ENCODE measurements around the gene OST4.

The OST4 gene

DNA sequence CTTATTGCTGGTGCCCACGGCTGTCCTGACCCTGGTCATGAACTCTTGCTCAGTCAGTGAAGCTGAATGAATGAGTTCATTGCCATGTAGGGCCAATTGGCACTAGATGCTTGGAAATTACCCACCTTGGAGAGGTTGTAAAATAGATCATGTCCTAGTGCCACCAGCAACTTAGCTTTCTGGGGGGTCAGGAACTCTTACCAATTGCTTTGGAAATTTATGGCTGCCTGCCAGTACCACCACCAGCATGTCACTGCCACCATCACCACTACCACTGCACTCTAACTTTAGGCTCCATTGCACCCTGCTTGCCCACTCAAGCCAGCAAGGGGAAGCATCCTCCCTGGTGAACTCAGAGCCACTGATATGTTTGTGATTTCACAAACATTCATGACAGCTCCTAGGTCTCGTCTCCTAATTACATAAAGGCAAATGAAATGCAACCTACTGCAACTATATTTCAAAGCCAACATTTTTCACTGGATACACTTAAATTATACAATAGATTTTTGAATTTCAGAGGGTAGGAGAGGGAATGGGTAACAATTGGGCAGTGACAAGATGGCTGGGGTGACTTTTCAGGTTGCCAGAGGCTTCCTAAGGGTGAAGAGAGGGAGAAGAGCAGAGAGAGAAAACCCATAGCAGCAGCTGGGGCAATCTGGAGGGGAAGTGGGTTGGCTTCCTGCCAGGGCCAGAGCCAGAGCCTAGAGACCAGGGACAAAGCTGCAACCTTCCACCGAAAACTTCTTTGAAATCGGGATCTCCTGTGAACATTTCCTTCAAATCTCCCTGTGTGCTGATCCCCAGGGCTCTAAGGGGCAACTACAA, 3.5 kb upstream of the OST4 start:
- H3K4me2 ChIP-seq (ENCODE audit: low read length) = peak overlapping the region; percentile 53

DNA sequence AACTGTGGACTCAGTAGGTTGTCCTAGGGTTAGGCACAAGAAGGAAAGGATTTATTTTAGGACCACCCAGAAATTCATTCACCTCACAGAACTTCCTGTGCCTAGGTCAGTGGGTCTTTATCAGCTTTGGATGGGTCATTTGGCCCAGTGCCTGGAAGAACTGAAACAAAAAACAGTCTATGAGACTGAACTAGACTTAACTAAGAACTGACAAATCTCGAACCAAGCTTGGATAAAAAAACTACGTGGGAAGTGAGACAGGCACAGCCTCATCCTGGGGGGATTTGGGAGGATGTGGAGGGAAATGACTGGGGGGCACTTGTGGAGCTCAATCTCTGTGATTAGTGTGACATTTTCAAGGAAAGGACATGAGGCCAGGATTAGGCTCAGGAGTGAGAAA, 2.3 kb upstream of the OST4 start:
- Histone ChIP-seq H3K79me2 (ENCODE audit: control insufficient read depth, low read length) (peaks cover 26% of the 10 kb centered on the region), H3K9me2 (replicated peaks; ENCODE audit: control insufficient read depth, low read length) (no peaks in the 10 kb centered on the region), H3K4me1 (ENCODE audit: control insufficient read depth, low read length) (peaks cover 79% of the 10 kb centered on the region), H3K4me3 (ENCODE audit: low read length) (no peak overlapping the region), H3K36me3 (ENCODE audit: control insufficient read depth, low read length) (peaks cover 26% of the 10 kb centered on the region), H3K9me3 (ENCODE audit: control insufficient read depth, insufficient read depth, low read length) (no peaks in the 10 kb centered on the region), H3K4me2 (ENCODE audit: low read length) (no peak overlapping the region), H4K20me1 (ENCODE audit: control insufficient read depth, insufficient read depth, low read depth, low read length) (no peaks in the 10 kb centered on the region), H3F3A (ENCODE audit: control insufficient read depth, insufficient read depth) (peaks cover 15% of the 10 kb centered on the region; the same call in 1 of the 2 replicates), H3K27ac (ENCODE audit: low read depth, low read length) (no peak overlapping the region), H3K27me3 (ENCODE audit: control insufficient read depth, low read length) (no peaks in the 10 kb centered on the region)
- TF ChIP-seq, protein P1, sequence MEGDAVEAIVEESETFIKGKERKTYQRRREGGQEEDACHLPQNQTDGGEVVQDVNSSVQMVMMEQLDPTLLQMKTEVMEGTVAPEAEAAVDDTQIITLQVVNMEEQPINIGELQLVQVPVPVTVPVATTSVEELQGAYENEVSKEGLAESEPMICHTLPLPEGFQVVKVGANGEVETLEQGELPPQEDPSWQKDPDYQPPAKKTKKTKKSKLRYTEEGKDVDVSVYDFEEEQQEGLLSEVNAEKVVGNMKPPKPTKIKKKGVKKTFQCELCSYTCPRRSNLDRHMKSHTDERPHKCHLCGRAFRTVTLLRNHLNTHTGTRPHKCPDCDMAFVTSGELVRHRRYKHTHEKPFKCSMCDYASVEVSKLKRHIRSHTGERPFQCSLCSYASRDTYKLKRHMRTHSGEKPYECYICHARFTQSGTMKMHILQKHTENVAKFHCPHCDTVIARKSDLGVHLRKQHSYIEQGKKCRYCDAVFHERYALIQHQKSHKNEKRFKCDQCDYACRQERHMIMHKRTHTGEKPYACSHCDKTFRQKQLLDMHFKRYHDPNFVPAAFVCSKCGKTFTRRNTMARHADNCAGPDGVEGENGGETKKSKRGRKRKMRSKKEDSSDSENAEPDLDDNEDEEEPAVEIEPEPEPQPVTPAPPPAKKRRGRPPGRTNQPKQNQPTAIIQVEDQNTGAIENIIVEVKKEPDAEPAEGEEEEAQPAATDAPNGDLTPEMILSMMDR (IDR thresholded peaks at IDR 0.05; ENCODE audit: low read depth, low read length, poor library complexity, severe bottlenecking) = no peak
- TF ChIP-seq EZH2phosphoT487 (IDR thresholded peaks at IDR 0.05; ENCODE audit: borderline replicate concordance, low read length) = no peak

More for the DNA sequence above, 3.5 kb upstream of the OST4 start:
- Histone ChIP-seq H3K4me3 (ENCODE audit: low read length) (peak overlapping the region; percentile 51), H4K20me1 (ENCODE audit: control insufficient read depth, insufficient read depth, low read depth, low read length) (no peaks in the 10 kb centered on the region), H3F3A (ENCODE audit: control insufficient read depth, insufficient read depth) (peaks cover 15% of the 10 kb centered on the region; the same call in 1 of the 2 replicates), H3K9me2 (replicated peaks; ENCODE audit: control insufficient read depth, low read length) (no peaks in the 10 kb centered on the region), H3K4me1 (ENCODE audit: control insufficient read depth, low read length) (peaks cover 72% of the 10 kb centered on the region), H3K27me3 (ENCODE audit: control insufficient read depth, low read length) (no peaks in the 10 kb centered on the region), H3K79me2 (ENCODE audit: control insufficient read depth, low read length) (peaks cover 15% of the 10 kb centered on the region), H3K9me3 (ENCODE audit: control insufficient read depth, insufficient read depth, low read length) (no peaks in the 10 kb centered on the region), H3K27ac (ENCODE audit: low read depth, low read length) (peak overlapping the region; percentile 45), H3K36me3 (ENCODE audit: control insufficient read depth, low read length) (peaks cover 14% of the 10 kb centered on the region)
- TF ChIP-seq EZH2phosphoT487 (IDR thresholded peaks at IDR 0.05; ENCODE audit: borderline replicate concordance, low read length) = no peak
- TF ChIP-seq, protein P1 (IDR thresholded peaks at IDR 0.05; ENCODE audit: low read depth, low read length, poor library complexity, severe bottlenecking) = no peak

DNA sequence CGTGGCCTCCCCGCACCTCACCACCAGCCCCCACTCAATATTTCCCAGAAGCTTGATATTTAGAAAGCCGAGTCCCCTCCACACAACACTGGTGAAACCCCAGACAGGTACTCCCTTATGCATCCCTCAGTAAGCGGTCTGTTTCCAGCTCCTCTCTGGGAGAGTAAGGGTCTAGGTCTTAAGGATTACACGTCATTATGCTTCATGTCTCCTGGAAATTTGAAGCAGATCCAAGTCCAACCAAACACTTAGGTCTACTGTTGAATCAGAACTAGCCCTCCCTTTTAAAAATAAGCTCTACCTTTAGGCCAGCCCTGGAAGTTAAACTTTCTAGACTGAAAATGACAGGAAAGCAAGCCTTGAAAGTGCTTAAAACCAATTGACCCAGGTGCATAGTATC, 1.5 kb upstream of the OST4 start:
- no peaks in the 10 kb centered on the region for H3K27me3 ChIP-seq (ENCODE audit: control insufficient read depth, low read length)
- no peak overlapping the region for H3K4me3 ChIP-seq (ENCODE audit: low read length)
- TF ChIP-seq, protein P1 (IDR thresholded peaks at IDR 0.05; ENCODE audit: low read depth, low read length, poor library complexity, severe bottlenecking) = no peak
- no peak for TF ChIP-seq EZH2phosphoT487 (IDR thresholded peaks at IDR 0.05; ENCODE audit: borderline replicate concordance, low read length)
- H3K4me2 ChIP-seq (ENCODE audit: low read length) = no peak overlapping the region
- no peak overlapping the region for H3K27ac ChIP-seq (ENCODE audit: low read depth, low read length)
- H3K4me1 ChIP-seq (ENCODE audit: control insufficient read depth, low read length) = peaks cover 73% of the 10 kb centered on the region
- peaks cover 34% of the 10 kb centered on the region for H3K79me2 ChIP-seq (ENCODE audit: control insufficient read depth, low read length)
- no peaks in the 10 kb centered on the region for H3K9me3 ChIP-seq (ENCODE audit: control insufficient read depth, insufficient read depth, low read length)
- H3F3A ChIP-seq (ENCODE audit: control insufficient read depth, insufficient read depth) = peaks cover 15% of the 10 kb centered on the region; the same call in 1 of the 2 replicates
- peaks cover 35% of the 10 kb centered on the region for H3K36me3 ChIP-seq (ENCODE audit: control insufficient read depth, low read length)
- H4K20me1 ChIP-seq (ENCODE audit: control insufficient read depth, insufficient read depth, low read depth, low read length) = no peaks in the 10 kb centered on the region
- H3K9me2 ChIP-seq (replicated peaks; ENCODE audit: control insufficient read depth, low read length) = no peaks in the 10 kb centered on the region

Measured in DOHH2 (cell line).